Measurements from ENCODE around the gene DDX31.

The DDX31 gene

DNA sequence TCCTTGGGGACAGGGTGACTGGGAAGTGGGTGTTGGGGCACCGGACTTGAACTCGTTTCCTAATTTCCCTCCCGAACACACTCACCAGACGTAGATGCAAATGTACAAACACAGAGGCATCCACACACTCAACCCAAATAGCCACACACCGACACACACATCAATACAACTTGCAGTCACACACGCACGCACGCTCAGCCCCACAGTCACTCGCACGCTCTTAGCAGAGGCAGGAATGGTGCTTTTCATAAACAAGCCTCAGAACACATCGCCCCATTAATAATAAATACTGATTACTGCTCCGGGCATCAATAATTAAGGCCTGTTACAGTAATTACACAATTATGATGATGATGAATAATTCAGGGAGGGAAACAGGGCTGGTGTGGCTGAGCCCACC, 81.7 kb downstream of the DDX31 start:
- no peak for TF ChIP-seq CTCF (IDR thresholded peaks at IDR 0.05)
- no peak for DNase-seq
- Mint-ChIP-seq H3K4me3 (no peak overlapping the region), H3K27ac (no peak overlapping the region), H3K36me3 (ENCODE audit: low read depth) (peaks cover 2% of the 10 kb centered on the region), H3K27me3 (ENCODE audit: low read depth, poor library complexity) (peaks cover 98% of the 10 kb centered on the region), H3K4me1 (peaks cover 18% of the 10 kb centered on the region), H3K9me3 (no peaks in the 10 kb centered on the region)

- Mint-ChIP-seq H3K27ac (no peak overlapping the region), H3K27me3 (ENCODE audit: low read depth, poor library complexity) (peaks cover 98% of the 10 kb centered on the region), H3K4me1 (peaks cover 16% of the 10 kb centered on the region), H3K9me3 (no peaks in the 10 kb centered on the region), H3K36me3 (ENCODE audit: low read depth) (no peaks in the 10 kb centered on the region), H3K4me3 (no peak overlapping the region)
- TF ChIP-seq CTCF (IDR thresholded peaks at IDR 0.05): no peak
- DNase-seq: no peak
Measured at GRCh38 chr9:132587592-132587955, 82.2 kb downstream of the DDX31 start.

DNA sequence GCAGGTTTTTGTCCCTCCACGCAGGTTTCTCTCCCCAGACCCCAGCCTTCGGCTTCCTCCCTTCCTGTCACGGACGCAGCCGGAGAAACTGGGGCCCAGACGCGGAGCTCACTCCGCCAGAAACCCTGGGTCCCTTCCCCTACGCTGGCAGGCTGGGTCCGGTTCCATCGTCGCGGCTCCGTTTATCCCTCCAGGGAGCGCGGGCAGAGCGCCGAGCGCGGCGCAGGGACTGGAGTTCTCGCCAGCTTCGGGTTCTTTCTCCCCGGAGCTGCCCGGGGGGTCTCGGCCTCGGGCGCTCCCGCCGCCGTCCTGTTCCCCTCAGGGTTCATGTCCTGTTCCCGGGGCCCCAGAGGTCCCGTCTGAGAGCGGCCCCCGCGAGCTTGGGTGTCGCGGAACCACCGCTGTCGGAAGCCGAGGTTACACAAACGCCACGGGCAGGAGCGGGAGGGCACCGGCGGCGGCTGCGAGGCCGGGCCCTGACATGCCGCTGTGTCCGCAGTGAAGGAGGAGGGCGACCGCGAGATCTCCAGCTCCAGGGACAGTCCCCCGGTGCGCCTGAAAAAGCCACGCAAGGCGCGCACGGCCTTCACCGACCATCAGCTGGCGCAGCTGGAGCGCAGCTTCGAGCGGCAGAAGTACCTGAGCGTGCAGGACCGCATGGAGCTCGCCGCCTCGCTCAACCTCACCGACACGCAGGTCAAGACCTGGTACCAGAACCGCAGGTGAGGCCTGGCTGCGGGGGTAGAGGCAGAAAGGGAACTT, 82.8 kb downstream of the DDX31 start:
- Mint-ChIP-seq H3K4me3 (no peak overlapping the region), H3K9me3 (no peaks in the 10 kb centered on the region), H3K4me1 (peaks cover 11% of the 10 kb centered on the region), H3K27me3 (ENCODE audit: low read depth, poor library complexity) (peaks cover 98% of the 10 kb centered on the region), H3K36me3 (ENCODE audit: low read depth) (no peaks in the 10 kb centered on the region), H3K27ac (no peak overlapping the region)
- TF ChIP-seq CTCF (IDR thresholded peaks at IDR 0.05): no peak
- DNase-seq: peak; percentile 49

- DNase-seq: peak; percentile 38
- H3K4me3 Mint-ChIP-seq: no peak overlapping the region
- H3K36me3 Mint-ChIP-seq (ENCODE audit: low read depth): no peaks in the 10 kb centered on the region
- peaks cover 98% of the 10 kb centered on the region for H3K27me3 Mint-ChIP-seq (ENCODE audit: low read depth, poor library complexity)
- H3K27ac Mint-ChIP-seq: no peak overlapping the region
- TF ChIP-seq CTCF (IDR thresholded peaks at IDR 0.05): no peak
- no peaks in the 10 kb centered on the region for H3K9me3 Mint-ChIP-seq
- H3K4me1 Mint-ChIP-seq: peaks cover 10% of the 10 kb centered on the region
Measured at GRCh38 chr9:132585954-132586829, 83.6 kb downstream of the DDX31 start.

DNA sequence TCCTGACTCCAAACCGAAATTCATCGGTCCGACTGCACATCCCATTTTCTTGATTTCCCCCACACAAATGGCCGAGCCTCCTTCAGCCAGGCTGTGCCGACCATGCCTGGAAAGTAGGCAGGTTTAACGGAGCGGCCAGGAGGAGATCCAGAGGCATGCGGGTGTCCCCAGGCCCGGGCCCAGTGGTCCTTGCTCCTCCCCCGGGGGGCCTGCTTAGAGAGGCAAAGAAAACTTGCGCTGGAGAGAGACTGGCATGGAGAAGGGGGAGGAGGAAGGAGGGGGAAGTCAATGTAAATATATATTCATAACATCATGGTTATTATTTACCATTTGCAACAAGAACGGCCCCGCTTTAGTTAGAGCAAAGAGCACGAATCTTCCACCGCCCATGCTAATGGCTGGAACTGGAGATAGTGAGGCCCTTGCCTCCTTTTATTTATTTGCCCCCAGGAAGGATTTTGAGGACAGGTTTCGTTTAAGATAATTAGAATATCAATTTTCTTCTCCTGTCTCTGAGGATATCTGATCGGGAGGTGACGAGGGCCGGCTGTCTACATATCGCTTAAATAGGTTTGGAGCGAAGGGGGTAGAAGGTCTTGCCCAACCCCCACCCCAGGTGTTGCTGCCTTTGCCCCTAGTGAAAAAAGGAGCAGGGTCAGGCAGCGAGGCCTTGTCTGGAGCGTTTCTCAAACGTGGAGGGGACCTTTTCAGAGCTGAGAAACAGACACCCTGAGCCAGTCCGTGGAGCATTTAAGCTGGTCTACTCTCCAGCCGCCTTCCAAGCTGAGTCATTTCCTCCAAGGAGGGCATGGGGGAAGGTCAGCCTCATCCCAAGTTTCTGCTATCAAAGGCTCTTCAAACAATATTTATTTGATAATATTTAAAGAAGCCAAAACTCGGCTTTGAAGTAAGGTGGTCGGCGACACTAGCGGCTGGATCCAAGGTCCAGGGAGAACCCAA, 84.9 kb downstream of the DDX31 start:
- no peaks in the 10 kb centered on the region for H3K9me3 Mint-ChIP-seq
- no peaks in the 10 kb centered on the region for H3K36me3 Mint-ChIP-seq (ENCODE audit: low read depth)
- peaks cover 9% of the 10 kb centered on the region for H3K4me1 Mint-ChIP-seq
- peaks cover 100% of the 10 kb centered on the region for H3K27me3 Mint-ChIP-seq (ENCODE audit: low read depth, poor library complexity)
- no peak overlapping the region for H3K4me3 Mint-ChIP-seq
- TF ChIP-seq CTCF (IDR thresholded peaks at IDR 0.05): no peak
- H3K27ac Mint-ChIP-seq: no peak overlapping the region
- DNase-seq: no peak
